COLO668 (cell line): ENCODE data around the gene TBC1D22A.

Experiments used
- DNase-seq: peaks from one replicate; lab custom pipeline; 2025; ENCODE audit not compliant: unreplicated experiment; lab: John Stamatoyannopoulos, UW

Gene TBC1D22A

DNA sequence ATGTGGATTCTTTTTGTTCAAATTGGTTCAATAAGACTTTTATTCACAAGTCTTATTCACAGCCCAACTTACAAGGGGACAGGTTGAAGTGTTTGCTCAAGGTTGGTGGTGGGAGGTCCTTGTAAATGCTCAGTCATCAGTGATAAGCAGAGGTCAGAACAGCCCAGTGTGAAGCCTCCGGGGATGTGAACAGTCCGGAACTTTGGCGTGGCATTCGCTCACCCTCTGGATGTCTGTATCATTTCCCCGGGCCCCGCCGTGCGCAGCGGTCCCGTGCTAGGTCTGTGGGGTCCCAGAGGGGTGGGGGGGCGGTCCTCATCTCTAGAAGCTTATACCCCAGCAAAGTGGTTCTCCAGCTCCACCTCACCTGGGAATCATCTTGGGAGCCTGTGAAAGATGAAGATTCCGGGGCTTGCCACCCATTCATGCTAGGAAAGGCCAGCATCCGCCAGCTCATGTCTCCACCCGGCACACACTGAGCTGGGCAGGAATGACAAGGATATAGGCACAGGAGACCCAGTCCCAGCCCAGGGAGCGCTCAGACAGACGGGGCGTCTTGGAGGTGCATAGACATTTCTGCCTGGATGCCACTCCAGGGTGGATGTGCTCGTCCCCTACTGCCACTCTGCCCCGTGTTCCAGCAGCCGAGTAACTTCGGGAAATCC lies 327.5 kb downstream of the TBC1D22A start:
- no peak for DNase-seq

DNA sequence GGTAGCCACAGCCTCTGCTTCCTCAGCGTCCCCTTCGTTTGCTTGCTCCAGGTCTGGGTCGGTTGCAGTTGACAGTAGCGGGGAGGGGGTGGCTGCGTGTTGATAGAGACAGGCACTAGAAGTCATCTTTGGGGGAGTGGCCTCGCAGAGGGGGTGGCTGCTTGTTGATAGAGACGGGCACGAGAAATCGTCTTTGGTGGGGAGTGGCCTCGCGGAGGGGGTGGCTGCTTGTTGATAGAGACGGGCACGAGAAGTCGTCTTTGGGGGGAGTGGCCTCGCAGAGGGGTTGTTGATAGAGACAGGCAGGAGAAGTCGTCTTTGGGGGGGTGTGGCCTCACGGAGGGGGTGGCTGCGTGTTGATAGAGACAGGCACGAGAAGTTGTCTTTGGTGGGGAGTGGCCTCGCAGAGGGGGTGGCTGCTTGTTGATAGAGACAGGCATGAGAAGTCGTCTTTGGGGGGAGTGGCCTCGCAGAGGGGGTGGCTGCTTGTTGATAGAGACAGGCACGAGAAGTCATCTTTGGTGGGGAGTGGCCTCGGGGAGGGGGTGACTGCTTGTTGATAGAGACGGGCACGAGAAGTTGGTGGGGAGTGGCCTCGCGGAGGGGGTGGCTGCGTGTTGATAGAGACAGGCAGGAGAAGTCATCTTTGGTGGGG lies 328.3 kb downstream of the TBC1D22A start:
- DNase-seq = no peak

DNA sequence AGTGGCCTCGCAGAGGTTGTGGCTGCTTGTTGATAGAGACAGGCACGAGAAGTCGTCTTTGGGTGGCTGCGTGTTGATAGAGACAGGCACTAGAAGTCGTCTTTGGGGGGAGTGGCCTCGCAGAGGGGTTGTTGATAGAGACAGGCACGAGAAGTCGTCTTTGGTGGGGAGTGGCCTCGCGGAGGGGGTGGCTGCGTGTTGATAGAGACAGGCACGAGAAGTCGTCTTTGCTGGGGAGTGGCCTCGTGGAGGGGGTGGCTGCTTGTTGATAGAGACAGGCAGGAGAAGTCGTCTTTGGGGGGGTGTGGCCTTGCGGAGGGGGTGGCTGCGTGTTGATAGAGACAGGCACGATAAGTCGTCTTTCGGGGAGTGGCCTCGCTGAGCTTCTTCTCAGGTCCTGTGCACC lies 328.8 kb downstream of the TBC1D22A start:
- no peak for DNase-seq

DNA sequence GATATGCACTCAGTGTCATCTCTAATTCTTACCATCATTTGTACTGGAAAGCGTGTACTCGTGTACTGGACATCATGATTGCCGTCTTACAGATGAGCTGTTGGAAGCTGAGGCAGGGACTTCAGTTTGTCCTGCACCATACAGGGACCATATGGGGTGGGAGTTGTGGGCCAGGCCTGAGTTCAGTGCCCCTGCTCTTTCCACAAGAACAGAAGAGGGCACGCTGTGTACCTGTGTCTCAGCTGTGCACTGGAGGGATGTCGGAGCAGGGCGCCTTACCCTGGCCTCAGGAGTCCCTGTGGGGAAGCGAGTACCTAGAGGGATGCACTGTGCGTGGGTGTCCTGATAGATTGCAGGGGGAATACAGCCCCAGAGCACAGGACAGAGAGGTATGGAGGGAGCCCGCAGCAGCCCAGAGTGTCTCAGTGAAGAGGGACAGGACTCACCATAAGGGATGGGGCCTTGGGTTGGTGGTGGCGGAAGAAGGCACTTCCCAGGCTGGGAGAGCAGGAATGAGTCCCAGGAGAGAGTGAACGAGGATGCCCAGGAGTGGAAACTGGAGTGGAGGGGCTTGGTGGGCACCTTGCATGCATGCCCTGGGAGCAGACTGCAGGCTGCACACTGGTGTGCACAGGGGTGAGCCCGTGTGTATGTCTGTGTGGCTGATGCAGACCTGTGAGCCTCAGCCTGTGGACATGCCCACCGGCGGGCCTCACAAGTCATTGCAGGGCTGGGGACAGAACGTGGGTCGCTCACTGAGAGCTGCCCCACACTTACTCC lies 329.7 kb downstream of the TBC1D22A start:
- DNase-seq = no peak

DNA sequence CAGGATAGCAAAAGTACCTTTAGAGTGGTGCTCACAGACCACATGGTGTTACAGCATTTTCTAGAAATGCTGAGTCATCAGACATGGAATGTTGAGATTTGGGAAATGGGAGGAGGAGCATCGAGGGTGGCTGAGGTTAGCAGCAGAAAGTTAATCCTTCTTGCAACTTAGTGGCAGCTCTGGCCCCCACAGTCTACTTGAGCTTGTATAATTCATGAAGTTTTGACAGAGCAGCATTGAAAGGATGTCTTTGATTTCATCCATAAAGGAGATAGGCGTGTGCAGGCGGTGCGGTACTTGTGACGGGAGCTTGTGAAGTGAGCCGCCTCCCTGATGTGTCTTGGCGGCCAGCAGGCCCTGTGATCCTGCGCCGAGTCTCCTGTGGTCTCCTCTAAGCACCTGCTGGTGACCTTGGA lies 330.5 kb downstream of the TBC1D22A start:
- no peak for DNase-seq

DNA sequence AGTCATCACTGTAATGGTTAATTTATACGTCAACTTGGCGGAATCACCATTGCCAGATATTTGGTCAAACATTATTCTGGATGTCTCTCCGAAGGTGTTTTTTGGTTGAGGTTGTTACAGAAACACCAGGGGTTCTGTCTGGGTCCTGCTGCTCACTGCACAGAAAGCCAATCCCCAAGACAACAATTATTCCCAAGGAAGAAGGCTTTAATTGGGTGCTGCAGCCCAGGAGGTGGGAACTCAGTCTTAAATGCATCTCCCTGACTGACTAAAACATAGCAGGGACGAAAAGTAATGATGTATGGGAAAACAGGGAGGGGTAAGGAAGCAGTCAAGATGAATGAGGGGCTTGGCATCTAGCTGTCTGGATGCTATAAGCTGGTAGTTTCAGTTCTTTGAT lies 331.3 kb downstream of the TBC1D22A start:
- DNase-seq = no peak

DNA sequence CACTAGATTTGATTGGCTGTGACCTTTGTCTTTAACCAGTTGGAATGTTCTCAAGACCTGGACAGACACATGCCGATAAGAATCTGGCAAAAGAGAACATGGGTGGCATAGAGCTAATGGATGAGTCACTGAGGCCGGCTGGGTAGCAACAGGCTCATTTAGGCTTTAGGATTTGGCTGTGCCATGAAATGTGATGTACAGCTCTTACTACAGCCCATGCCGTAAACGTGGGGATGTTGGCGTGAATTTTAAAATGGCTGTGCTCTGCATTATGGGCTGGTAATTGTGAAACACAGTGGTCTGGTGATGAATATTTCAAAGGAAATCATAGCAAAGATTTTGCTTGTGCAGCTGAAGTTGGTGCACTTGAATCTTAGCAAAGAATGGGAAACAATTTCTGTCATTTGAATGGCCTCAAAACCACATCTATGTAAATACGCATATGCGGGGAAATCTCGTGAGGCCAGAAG lies 332.4 kb downstream of the TBC1D22A start:
- DNase-seq = no peak

DNA sequence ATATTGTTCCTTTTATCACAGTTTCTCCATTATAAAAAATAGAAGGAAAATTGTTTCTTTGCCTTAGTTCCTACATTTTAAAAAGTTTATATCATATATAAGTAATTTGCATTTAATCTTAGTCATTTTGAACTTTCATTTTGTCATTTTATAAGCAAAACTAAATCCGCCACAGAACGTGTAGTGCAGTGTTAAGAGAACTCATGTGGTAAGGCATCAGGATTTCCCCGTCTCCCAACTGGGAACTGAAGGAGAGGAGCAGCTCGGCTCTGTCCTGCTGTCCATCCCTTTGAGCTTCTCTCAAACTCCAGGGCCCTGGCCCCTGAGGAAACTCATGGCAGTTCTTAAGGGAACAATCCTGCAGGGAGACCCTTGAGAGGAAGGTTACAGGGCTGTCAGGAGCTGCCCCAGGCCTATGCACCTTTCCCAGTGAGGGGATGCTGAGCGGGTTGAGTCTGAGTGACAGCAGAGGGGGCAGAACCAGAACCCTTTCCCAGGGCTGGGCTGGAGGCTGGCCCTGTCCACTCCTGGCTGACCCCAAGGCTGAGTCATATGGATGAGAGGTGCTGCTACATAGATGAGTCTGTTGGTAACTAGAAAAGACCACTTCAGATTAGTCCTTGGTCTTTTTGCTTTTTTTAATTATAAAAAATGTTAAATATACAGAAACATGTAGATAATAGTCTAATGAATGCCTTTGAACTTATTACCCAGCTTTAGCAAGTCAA lies 333.1 kb downstream of the TBC1D22A start:
- no peak for DNase-seq

DNA sequence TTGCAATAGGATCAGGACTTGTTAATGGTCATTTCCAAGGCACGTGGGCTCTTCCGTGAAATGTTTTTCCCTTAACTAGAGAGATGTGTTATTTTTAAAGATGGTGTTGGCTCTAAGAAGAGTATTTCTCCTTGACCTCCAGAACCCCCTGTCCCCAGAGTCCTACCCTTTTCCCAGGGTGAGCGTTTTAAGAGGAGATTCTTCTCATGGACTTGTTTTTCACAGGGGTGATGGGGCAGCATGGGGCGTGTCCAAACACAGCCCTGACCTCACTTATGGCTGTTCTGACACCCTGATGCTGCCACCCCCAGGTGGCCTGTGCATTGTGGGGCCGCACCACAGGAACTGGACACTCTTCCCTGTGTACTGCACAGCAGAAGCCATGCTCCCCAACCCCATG lies 335.7 kb downstream of the TBC1D22A start:
- no peak for DNase-seq

DNA sequence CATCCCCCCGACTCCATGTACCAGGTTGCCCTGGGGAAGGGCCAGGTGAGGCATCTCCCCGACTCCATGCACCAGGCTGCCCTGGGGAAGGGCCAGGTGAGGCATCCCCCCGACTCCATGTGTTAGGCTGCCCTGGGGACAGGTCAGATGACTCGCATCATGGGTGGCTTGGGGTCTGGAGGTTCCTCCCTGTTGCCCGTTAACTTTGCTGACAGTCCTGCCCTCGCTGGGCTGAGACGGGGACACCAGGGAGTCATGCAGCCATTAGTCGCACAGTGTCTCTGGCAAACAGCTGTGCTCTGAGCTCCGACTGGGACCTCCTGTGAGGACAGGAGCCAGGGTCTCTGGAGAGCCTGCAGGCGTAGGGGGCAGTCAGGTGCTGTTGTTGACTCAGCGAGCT lies 336.1 kb downstream of the TBC1D22A start:
- DNase-seq = no peak

DNA sequence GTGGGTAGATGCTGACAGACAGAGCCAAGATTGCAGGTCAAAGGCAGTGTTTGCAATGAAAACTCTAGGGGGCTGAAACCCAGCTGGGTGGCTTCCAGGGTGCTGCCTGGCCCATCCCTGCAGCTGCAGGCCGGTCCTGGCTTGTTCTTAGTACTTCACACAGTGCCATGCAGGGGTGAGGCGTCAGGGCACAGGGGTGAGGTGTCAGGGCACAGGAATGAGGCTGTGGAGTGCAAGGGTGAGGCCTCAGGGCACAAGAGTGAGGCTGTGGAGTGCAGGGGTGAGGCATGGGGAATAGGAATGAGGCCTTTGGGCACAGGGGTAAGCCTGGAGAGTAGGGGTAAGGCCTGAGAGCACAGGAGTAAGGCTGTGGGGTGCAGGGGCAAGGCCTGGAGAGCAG lies 337.6 kb downstream of the TBC1D22A start:
- DNase-seq = no peak

DNA sequence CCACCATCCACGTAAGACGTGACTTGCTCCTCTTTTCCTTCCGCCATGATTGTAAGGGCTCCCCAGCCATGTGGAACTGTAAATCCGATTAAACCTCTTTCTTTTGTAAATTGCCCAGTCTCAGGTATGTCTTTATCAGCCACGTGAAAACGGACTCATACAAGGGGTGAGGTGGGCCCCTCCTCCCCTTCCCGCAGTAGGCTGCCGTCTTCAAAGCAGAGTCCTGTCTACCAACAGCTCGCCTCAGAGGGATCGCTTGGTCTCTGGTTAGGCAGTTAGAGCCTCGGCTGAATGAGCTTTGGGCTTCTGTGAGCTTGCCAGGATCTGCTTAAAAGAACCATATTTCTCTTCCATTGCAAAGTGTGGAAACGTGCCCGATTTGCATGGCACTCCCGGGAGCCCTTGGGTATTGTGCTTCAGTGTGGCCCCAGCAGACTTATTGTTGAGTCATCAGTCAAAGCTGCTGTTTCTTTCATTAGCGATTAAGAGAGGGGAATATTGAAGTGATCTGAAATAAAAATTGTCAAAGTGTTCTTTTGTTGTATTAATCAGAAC lies 338.3 kb downstream of the TBC1D22A start:
- no peak for DNase-seq

DNA sequence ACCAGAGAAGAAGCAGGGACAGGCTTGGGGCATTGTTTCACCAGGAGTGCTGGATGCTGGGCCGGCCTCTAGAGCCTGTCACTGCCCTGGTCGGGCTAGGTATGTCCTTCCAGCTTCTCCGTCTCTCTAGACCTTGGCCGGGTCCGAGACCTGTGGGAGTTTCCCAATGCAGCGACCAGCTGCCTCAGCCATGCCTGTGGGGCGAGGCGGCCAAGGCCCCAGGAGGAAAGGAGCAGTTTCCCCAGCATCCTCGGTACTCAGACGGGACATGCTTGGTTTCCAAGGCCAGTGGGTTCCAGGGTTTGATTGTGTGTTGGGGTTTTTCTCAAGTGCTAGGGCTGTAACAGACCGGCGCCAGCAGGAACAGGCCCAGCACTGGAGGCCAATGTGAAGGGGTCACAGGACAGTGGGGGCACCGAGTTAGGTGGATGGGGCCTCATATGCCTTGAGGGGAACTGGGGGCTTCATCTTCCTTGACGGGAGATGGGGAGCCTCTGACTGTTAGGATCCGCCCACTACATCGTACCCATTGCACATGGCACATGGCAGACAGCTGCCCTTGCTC lies 339.0 kb downstream of the TBC1D22A start:
- no peak for DNase-seq

DNA sequence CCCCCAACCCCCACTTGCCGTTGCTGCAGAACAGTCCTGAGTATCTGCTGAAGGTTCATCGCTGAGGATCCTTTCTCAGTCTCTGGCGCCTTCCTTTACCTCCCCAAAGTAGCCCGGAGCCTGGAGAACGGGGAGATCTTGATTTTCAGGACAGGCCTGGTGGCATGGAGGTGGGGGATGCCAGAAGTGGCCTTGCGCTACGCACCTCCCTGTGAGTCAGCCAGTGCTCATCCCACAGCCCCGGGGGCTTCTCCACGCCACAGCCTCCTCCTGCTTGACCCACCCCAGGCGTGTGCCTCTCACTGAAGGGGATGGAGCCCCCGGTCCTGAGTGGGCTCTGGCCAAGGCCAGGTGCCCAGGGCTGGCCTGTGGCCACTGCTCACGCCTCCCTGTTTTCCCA lies 339.6 kb downstream of the TBC1D22A start:
- no peak for DNase-seq

DNA sequence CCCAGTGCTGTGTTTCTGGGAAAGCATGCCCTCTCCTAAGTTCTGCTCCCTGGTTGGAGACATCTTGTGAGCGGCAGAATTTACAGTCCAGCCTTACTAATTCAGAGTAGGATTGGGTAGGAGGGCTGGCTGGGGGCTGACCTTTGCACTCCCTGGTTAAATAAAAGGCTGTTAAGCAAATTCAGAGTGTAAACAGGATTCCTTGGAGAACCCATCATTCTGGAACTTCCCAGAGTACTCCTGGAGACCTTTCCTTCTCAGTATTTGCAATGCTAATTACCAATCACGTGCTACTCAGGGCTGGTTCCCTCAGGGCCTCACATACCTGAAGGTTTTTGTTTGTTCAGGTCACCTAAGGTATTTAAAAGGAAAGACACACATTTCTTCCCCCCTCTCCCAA lies 340.2 kb downstream of the TBC1D22A start:
- no peak for DNase-seq

DNA sequence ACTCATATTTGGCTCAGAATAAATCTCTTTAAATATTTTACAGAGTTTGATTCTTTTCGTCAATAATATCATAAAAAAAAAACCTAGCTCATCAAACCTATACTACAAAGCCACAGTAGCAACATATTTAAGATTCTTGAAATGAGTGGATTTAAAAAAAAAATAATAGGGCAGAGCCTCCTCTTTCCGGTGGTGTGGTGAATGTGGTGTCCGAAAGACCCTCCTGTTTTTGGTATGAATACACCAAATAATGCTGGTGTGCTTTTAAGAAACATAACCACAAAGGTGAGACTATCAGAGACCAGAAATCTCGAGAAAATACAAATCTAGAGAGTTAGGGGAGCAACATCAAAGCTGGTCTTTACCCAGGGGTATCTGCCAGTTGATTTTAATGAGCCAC lies 342.6 kb downstream of the TBC1D22A start:
- no peak for DNase-seq

DNA sequence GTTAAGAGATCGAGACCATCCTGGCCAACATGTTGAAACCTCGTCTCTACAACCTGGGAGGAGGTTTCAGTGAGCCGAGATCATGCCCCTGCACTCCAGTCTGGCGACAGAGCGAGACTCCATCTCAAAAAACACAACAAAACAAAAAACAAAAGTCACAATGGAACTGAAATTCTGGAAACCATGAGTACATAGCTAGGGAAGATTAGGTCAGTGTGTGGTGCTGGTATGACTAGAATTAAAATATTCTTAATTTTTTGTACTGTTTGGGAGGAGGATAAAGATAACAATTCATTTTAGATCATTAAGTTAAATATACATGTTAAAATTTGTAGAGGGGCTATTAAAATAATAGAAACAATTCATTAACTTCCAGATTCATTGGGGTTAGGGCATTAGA lies 344.4 kb downstream of the TBC1D22A start:
- no peak for DNase-seq

DNA sequence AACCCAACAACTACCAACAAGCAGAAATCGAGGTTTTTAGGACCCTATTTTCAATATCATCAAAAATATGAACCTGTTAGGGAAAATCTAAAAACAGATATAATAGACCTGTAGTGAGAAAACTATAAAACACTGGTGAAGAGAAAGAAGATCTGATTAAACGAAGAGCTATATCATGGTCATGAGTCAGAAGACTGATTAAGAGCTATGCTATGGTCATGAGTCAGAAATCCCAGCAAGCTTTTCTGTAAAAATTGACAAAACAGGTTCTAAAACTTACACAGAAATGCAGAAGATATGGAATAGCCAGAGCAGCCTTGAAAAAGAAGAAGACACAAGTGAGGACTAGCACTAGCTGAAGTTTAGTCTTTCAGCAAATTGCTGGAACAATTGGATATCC lies 345.0 kb downstream of the TBC1D22A start:
- no peak for DNase-seq

DNA sequence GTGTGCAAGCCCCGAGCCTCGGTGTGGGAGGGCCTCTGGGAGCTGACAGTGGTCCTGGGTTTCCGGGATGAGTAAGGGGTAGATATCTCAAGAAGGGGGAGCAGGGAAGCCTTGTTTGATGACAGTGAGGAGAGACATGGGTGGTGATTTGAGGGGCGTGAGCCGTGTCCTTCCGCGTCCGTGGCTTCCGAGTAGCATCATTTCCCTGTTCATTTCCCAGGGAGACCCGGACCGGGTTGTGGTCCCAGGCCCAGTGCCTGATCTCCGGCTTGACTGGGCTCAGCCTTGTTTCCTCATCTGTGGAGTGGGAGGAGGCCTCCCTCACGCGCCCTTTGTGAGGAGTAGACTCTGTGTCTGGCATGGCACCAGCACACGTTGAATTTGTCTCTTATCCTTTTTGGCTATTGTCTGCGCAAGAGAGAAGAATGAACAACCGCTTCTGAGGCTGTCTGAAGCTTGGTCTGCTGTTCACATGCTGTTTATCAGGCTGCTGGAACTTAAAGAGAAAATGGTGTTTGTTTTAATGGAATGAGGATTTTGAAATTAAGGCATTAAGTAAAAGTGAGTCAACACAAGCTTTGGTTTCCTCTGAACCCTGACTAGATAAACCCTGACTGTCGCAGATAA lies 348.5 kb downstream of the TBC1D22A start:
- DNase-seq = no peak
